A375 (cell line): ENCODE data around the gene LARP4B. TPM values are rescaled to one million over a fixed set of nuclear protein-coding genes. Genes with fewer than 3 reads are reported as not detected.

Experiments used
- total RNA-seq: library from RNA; depleted of rRNA; stranded (reverse); fragments of >200 nt; shearing (Covaris generic); gene quantifications from 2 replicates; pipeline ENCODE4 v1.2.3, GENCODE V29; 2014; rRNA removed

The LARP4B gene
- total RNA-seq, result 34.1 and 38.9 TPM in 2 replicates

DNA sequence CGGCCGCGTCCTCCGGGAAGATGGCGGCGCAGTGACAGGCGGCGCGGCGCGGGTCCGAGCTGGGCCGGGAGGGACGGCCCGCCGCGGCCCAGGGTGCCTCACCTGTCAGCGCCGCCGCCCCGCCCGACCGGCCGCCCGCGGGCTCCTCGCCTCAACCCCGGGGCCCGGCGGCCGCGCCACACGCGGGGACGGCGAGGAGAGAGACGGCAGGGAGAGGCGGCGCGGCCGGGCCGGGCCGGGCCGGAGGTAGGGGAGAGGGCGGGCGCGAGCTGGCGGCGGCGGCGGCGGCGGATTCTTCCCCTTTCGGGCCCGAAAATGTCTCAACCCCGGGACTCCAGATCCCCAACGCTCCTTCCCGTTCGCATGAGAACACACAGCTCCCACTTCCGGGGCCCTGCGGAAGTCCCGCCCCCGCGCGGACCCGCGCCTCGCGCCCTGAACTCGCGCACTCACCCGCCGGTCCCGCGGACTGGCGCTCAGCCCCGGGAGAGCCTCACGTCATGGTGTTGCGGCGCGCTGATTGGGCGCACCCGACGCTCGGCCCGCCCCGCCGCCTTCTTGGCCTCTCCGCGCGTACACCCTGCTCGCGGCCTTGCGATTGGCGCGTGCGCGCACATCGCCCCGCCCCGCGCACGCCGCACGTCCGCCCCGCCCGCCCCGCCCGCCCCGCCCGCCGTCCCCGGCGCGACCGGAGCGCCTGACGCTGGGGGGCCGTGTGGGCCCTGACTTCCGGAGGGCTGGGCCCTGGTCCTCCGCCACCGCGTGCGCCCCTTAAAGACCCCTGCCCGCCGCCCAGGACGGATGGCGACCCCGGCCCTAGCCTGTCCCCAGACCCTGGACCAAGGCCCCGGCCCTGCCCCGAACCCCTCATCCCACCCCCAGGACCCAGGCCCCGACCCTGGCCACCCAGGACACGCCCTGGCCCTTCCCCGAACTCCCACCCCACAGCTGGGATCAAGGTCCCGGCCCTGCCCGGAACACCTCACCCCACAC lies at the start of gene LARP4B:
Gene LARP4B, minus strand, starts transcription at position 380 of the 993 bp plus-strand sequence. CDS start 45,984 bp downstream, outside the sequence.

Other genes with a start within 250 kb of the LARP4B start
- 4.4 and 4.6 TPM in 2 replicates for gene DIP2C, start 242.0 kb downstream of the LARP4B start, total RNA-seq
- gene GTPBP4, start 56.7 kb upstream of the LARP4B start, total RNA-seq, result 165 and 174 TPM in 2 replicates
- not detected in 2 replicates for gene IDI2, start 94.2 kb upstream of the LARP4B start, total RNA-seq
- 20.6 and 23.8 TPM in 2 replicates for gene IDI1, start 117.4 kb upstream of the LARP4B start, total RNA-seq
- 8.5 and 10.6 TPM in 2 replicates for gene WDR37, start 124.7 kb upstream of the LARP4B start, total RNA-seq